H1 (cell line): ENCODE measurements around the gene KLHL21. TPM values are rescaled to one million over a fixed set of nuclear protein-coding genes. Genes with fewer than 3 reads are reported as not detected.

Experiments used
- CTCF ChIA-PET: fragments of 300-600 bp; sonication (Branson Sonifier 250); formaldehyde crosslinking; loops from one replicate; lab custom pipeline; 2021; ENCODE audit not compliant: partially characterized antibody; lab: Charles Lee
- POLR2A ChIA-PET: fragments of 300-600 bp; sonication (Branson Sonifier 250); formaldehyde crosslinking; loops from one replicate; lab custom pipeline; 2021; ENCODE audit warnings: inconsistent platforms; ENCODE audit not compliant: partially characterized antibody; lab: Charles Lee
- DNase-seq, 2 experiments: peaks; one replicate each; pipeline versions ENCODE4 v3.0.0 to v3.0.0-alpha.2; 2010 to 2022; ENCODE audit warnings: low spot score in 2 of 2, low read depth in 1 of 2, mixed read lengths in 1 of 2
- FAIRE-seq: peaks from 2 replicates; lab custom pipeline; 2011; peaks lifted over from hg19 to GRCh38; lab: Jason Lieb, UNC
- H2AFZ ChIP-seq: 2 replicates; pipeline ENCODE4 v1.8.1; 2012; ENCODE audit warnings: low read length, inconsistent platforms
- H2AK5ac ChIP-seq: 2 replicates; pipeline ENCODE4 v1.6.1; 2013; ENCODE audit warnings: low read depth, low read length
- H2BK120ac ChIP-seq: replicated peaks from 2 replicates; pipeline ENCODE3; 2013; ENCODE audit warnings: low read depth, low read length, inconsistent platforms
- H2BK12ac ChIP-seq: 2 replicates; pipeline ENCODE4 v1.6.1; 2013; ENCODE audit warnings: low read depth, low read length
- H2BK15ac ChIP-seq: 2 replicates; pipeline ENCODE4 v1.6.1; 2013; ENCODE audit warnings: low read length
- H2BK20ac ChIP-seq: 2 replicates; pipeline ENCODE4 v1.6.1; 2013; ENCODE audit warnings: low read length
- H2BK5ac ChIP-seq: 2 replicates; pipeline ENCODE4 v1.6.1; 2013; ENCODE audit warnings: low read depth, low read length
- H3K14ac ChIP-seq: 2 replicates; pipeline ENCODE4 v1.6.1; 2013; ENCODE audit warnings: inconsistent platforms; ENCODE audit not compliant: insufficient read length
- H3K18ac ChIP-seq: 2 replicates; pipeline ENCODE4 v1.6.1; 2013; ENCODE audit warnings: low read length; ENCODE audit errors: extremely low read depth
- H3K23ac ChIP-seq: 2 replicates; pipeline ENCODE4 v1.6.1; 2013; ENCODE audit warnings: inconsistent platforms; ENCODE audit not compliant: insufficient read length
- H3K23me2 ChIP-seq: 2 replicates; pipeline ENCODE4 v1.6.1; 2013; ENCODE audit warnings: low read depth, low read length
- H3K27ac ChIP-seq: 2 replicates; pipeline ENCODE4 v1.6.1; 2011; ENCODE audit warnings: low read depth, low read length, inconsistent platforms
- H3K27me3 ChIP-seq, 4 experiments: replicated peaks in 1 of 4; 1 replicate in 1 of 4; 2 replicates in 3 of 4; pipeline versions ENCODE4 v1.6.1 to v1.8.1; 2011 to 2013; ENCODE audit warnings: low read length in 3 of 4, mild to moderate bottlenecking in 3 of 4, inconsistent platforms in 2 of 4, mixed read lengths in 2 of 4, moderate library complexity in 1 of 4; ENCODE audit not compliant: control insufficient read depth in 3 of 4, insufficient read depth in 3 of 4; ENCODE audit errors: extremely low read depth in 1 of 4
- H3K36me3 ChIP-seq, 4 experiments: 2 replicates each; pipeline versions ENCODE4 v1.6.1 to v1.8.1; 2011 to 2013; ENCODE audit warnings: mild to moderate bottlenecking in 4 of 4, low read length in 3 of 4, moderate library complexity in 2 of 4, control low read depth in 1 of 4, inconsistent platforms in 1 of 4; ENCODE audit not compliant: insufficient read depth in 4 of 4, control insufficient read depth in 2 of 4
- H3K4ac ChIP-seq: replicated peaks from 2 replicates; pipeline ENCODE3; 2013; ENCODE audit warnings: low read length, low read depth, mixed read lengths, inconsistent platforms; ENCODE audit not compliant: insufficient read length
- H3K4me1 ChIP-seq, 4 experiments: replicated peaks in 1 of 4; 1 replicate in 1 of 4; 2 replicates in 3 of 4; pipeline versions ENCODE4 v1.6.1 to v1.8.1; 2011 to 2013; ENCODE audit warnings: low read length in 3 of 4, inconsistent platforms in 2 of 4, mixed read lengths in 1 of 4; ENCODE audit not compliant: insufficient read depth in 4 of 4, control insufficient read depth in 3 of 4
- H3K4me2 ChIP-seq, 2 experiments: 2 replicates each; pipeline versions ENCODE4 v1.6.1 to v1.8.1; 2011 to 2013; ENCODE audit warnings: low read depth in 2 of 2, low read length in 2 of 2, control low read depth in 1 of 2, inconsistent platforms in 1 of 2, mild to moderate bottlenecking in 1 of 2; ENCODE audit not compliant: insufficient read depth in 1 of 2
- H3K4me3 ChIP-seq, 4 experiments: fragments of 200-600, 300-600 bp in 1 of 4; sonication (generic), shearing (Covaris generic), sonication (Bioruptor Twin) in 1 of 4; 2 replicates each; pipeline versions ENCODE4 v1.5.1 to v1.8.1; 2011 to 2016; ENCODE audit warnings: low read length in 4 of 4, low read depth in 3 of 4, control low read depth in 2 of 4, inconsistent platforms in 2 of 4, mild to moderate bottlenecking in 2 of 4, mixed read lengths in 1 of 4, moderate library complexity in 1 of 4; ENCODE audit not compliant: insufficient read depth in 2 of 4; ENCODE audit errors: extremely low read depth in 1 of 4
- H3K56ac ChIP-seq: replicated peaks from 2 replicates; pipeline ENCODE3; 2013; ENCODE audit warnings: low read depth, mild to moderate bottlenecking, mixed read lengths, low read length, inconsistent platforms; ENCODE audit not compliant: insufficient read length
- H3K79me1 ChIP-seq: 2 replicates; pipeline ENCODE4 v1.6.1; 2013; ENCODE audit warnings: low read depth, low read length, control low read depth
- H3K79me2 ChIP-seq, 2 experiments: 2 replicates each; pipeline versions ENCODE4 v1.6.1 to v1.8.1; 2012 to 2013; ENCODE audit warnings: low read length in 2 of 2, mild to moderate bottlenecking in 2 of 2, inconsistent platforms in 1 of 2; ENCODE audit not compliant: insufficient read depth in 2 of 2, control insufficient read depth in 1 of 2
- H3K9ac ChIP-seq, 4 experiments: replicated peaks in 1 of 4; 1 replicate in 1 of 4; 2 replicates in 3 of 4; pipeline versions ENCODE4 v1.6.1 to v1.8.1; 2011 to 2013; ENCODE audit warnings: low read depth in 3 of 4, low read length in 3 of 4, control low read depth in 2 of 4, mild to moderate bottlenecking in 2 of 4, moderate library complexity in 2 of 4, inconsistent platforms in 1 of 4; ENCODE audit errors: extremely low read depth in 1 of 4
- H3K9me3 ChIP-seq, 2 experiments: 2 replicates each; pipeline versions ENCODE4 v1.6.1 to v1.8.1; 2012 to 2013; ENCODE audit warnings: mild to moderate bottlenecking in 2 of 2, moderate library complexity in 2 of 2, control low read depth in 1 of 2, inconsistent platforms in 1 of 2, low read depth in 1 of 2, low read length in 1 of 2, mixed read lengths in 1 of 2; ENCODE audit not compliant: insufficient read depth in 2 of 2
- H4K20me1 ChIP-seq, 2 experiments: replicated peaks in 1 of 2; 2 replicates each; pipeline versions ENCODE3 to v1.8.1; 2011 to 2013; ENCODE audit warnings: inconsistent platforms in 2 of 2, low read length in 2 of 2, mild to moderate bottlenecking in 1 of 2; ENCODE audit not compliant: insufficient read depth in 2 of 2, control insufficient read depth in 1 of 2
- H4K5ac ChIP-seq: 2 replicates; pipeline ENCODE4 v1.6.1; 2013; ENCODE audit warnings: low read length, low read depth, mixed read lengths, inconsistent platforms; ENCODE audit not compliant: insufficient read length
- H4K8ac ChIP-seq: 2 replicates; pipeline ENCODE4 v1.8.0; 2013; ENCODE audit warnings: mild to moderate bottlenecking, moderate library complexity, low read length, inconsistent platforms; ENCODE audit not compliant: insufficient read depth; ENCODE audit errors: extremely low read depth
- H4K91ac ChIP-seq: replicated peaks from 2 replicates; pipeline ENCODE3; 2013; ENCODE audit warnings: low read length, mixed read lengths, inconsistent platforms; ENCODE audit not compliant: insufficient read length
- CREB1 ChIP-seq: IDR thresholded peaks from 2 replicates; pipeline ENCODE4 v1.6.1; 2012; ENCODE audit warnings: inconsistent platforms
- EGR1 ChIP-seq: IDR thresholded peaks from 2 replicates; pipeline ENCODE4 v1.6.1; 2011; ENCODE audit warnings: low read depth, low read length, borderline replicate concordance
- HDAC2 ChIP-seq, 2 experiments: fragments of 300-600 bp in 1 of 2; sonication (generic) in 1 of 2; IDR thresholded peaks; 2 replicates each; pipeline ENCODE4 v1.6.1; 2011 to 2012; ENCODE audit warnings: low read depth in 2 of 2, low read length in 2 of 2, mild to moderate bottlenecking in 2 of 2, moderate library complexity in 2 of 2, borderline replicate concordance in 1 of 2, inconsistent platforms in 1 of 2
- JUND ChIP-seq: IDR thresholded peaks from 2 replicates; pipeline ENCODE4 v1.6.1; 2011; ENCODE audit warnings: mild to moderate bottlenecking, improper control_type of control experiment, low read length
- NANOG ChIP-seq: IDR thresholded peaks from 2 replicates; pipeline ENCODE4 v1.6.1; 2011; ENCODE audit warnings: low read length, low read depth, mild to moderate bottlenecking, inconsistent platforms; ENCODE audit not compliant: insufficient read depth, poor library complexity, severe bottlenecking
- POLR2A ChIP-seq, 2 experiments: IDR thresholded peaks; 1 replicate in 1 of 2; 2 replicates in 1 of 2; pipeline ENCODE4 v1.6.1; 2011; ENCODE audit warnings: low read depth in 2 of 2, low read length in 2 of 2, mild to moderate bottlenecking in 2 of 2; ENCODE audit errors: control extremely low read depth in 1 of 2
- SIRT6 ChIP-seq: IDR thresholded peaks from one replicate; pipeline ENCODE4 v1.7.1; 2012; ENCODE audit warnings: low read length, inconsistent platforms
- TAF7 ChIP-seq: optimal IDR thresholded peaks from 2 replicates; pipeline ENCODE3; 2011; ENCODE audit warnings: low read depth, mild to moderate bottlenecking, inconsistent platforms, low read length, moderate library complexity, borderline replicate concordance
- WGBS, 2 experiments: shearing (Covaris generic) in 1 of 2; methylation state at CpG; one replicate each; pipeline versions ENCODE4 v1.1.6 to v1.1.7; 2013 to 2015; ENCODE audit warnings: low lambda C conversion rate in 2 of 2, mixed read lengths in 2 of 2, inconsistent platforms in 1 of 2, low coverage in 1 of 2, missing lambda C conversion rate in 1 of 2; ENCODE audit not compliant: insufficient replicate concordance in 2 of 2, insufficient coverage in 1 of 2, insufficient read length in 1 of 2; ENCODE audit errors: extremely low coverage in 1 of 2, missing lambda C conversion rate in 1 of 2; 5-methylcytosine and 5-hydroxymethylcytosine counted together
- polyA plus RNA-seq, 7 experiments: library from polyadenylated mRNA; depleted of rRNA in 3 of 7; stranded (reverse) in 5 of 7; unstranded in 2 of 7; fragments of >200 nt in 5 of 7; fragments of 200-250 nt in 2 of 7; gene quantifications; 1 replicate in 5 of 7; 2 replicates in 1 of 7; 4 replicates in 1 of 7; pipeline versions ENCODE4 v1.2.1 to v1.2.3, GENCODE V29; 2011 to 2013; ENCODE audit warnings: missing spikeins in 2 of 7, mixed read lengths in 2 of 7
- total RNA-seq: library from RNA; stranded (reverse); fragmentation: NEBNext Ultra II Directional; extraction: Animal tissue kit (Norgen Biotek cat#: 25700); gene quantifications from 2 replicates; pipeline ENCODE4 v1.2.1, GENCODE V29; 2021
- TF ChIP-seq, protein P1 (sequence below): IDR thresholded peaks from 2 replicates; pipeline ENCODE4 v1.6.1; 2012; ENCODE audit warnings: low read length, inconsistent platforms

KLHL21 gene
- total and polyA plus RNA-seq, 2 of the 8 experiments (the other 6 are each of a cell fraction or from before 2014, with no cell fraction given): 11.9 to 22.3 TPM

DNA sequence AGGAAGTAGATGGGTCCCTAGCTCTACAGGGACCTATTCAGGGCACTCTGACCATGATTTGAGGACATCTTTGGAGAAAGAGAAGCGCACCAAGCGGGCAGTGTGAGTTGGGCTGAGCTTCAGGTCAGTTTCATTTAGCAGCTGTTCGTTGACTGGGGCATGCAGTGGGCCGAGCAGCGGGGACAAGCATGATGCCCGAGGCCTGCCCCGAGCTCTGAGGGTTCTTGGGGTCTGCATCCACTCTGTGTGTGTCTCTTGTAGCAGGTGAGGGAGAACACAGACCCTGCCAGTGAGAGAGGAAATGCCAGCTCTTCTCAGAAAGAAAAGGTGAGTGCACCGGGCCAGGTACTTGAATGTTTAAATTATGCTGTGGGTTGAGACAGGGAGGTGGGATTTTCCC lies 27.4 kb upstream of the KLHL21 start:
- Histone ChIP-seq H3K79me2 (peaks cover 0 to 11% of the 10 kb centered on the region in 2 experiments; a peak in 3 of 4 replicates), H3K36me3 (peaks cover 0 to 19% (median 6%) of the 10 kb centered on the region in 4 experiments; a peak in 5 of 8 replicates), H3K27me3 (no peaks in the 10 kb centered on the region), H4K5ac (no peak overlapping the region), H4K91ac (no peak overlapping the region), H3K27ac (no peak overlapping the region), H2BK120ac (no peak overlapping the region), H2BK5ac (no peak overlapping the region), H3K4me2 (no peak overlapping the region), H3K9me3 (no peaks in the 10 kb centered on the region), H2BK12ac (no peak overlapping the region), H3K56ac (no peak overlapping the region), H4K8ac (no peak overlapping the region; the same call in 1 of the 2 replicates), H3K9ac (no peak overlapping the region), H3K4me1 (no peaks in the 10 kb centered on the region), H3K23ac (no peak overlapping the region), H2AFZ (no peak overlapping the region), H4K20me1 (peaks cover 3 to 11% of the 10 kb centered on the region in 2 experiments), H3K18ac (no peak overlapping the region), H3K79me1 (peaks cover 2% of the 10 kb centered on the region; the same call in 1 of the 2 replicates), H3K4me3 (no peak overlapping the region), H3K14ac (no peak overlapping the region), H3K4ac (no peak overlapping the region), H2AK5ac (no peak overlapping the region), H2BK15ac (no peak overlapping the region), H2BK20ac (no peak overlapping the region), H3K23me2 (no peaks in the 10 kb centered on the region; the same call in 1 of the 2 replicates)
- WGBS, 2 experiments: 95% methylated on average over 8 of the region's 8 CpGs; no CpG with 5 or more reads in 1 of the 2 experiments
- ChIA-PET POLR2A (interaction anchor here (0.6 to 1.1 kb wide), 6 partner anchors 10 to 62 kb away, joined by 3 to 4 read pairs (median 3); no protein-coding TSS in a partner anchor), CTCF (interaction anchor here (0.7 to 1.1 kb wide), 3 partner anchors 11 to 106 kb away, joined by 3 to 6 read pairs (median 5); partner anchors contain the start of genes NOL9 and TAS1R1)
- no peak for DNase-seq
- FAIRE-seq: no peak
- TF ChIP-seq CREB1 (no peak), POLR2A (IDR thresholded peaks at IDR 0.05; ENCODE audit: control extremely low read depth in 1 of 2, low read depth in 2 of 2, low read length in 2 of 2) (no peak), JUND (no peak), EGR1 (no peak), HDAC2 (IDR thresholded peaks at IDR 0.05; ENCODE audit: borderline replicate concordance in 1 of 2, low read depth in 2 of 2, low read length in 2 of 2) (no peak), TAF7 (no peak), NANOG (no peak), SIRT6 (no peak)
- TF ChIP-seq, protein P1, sequence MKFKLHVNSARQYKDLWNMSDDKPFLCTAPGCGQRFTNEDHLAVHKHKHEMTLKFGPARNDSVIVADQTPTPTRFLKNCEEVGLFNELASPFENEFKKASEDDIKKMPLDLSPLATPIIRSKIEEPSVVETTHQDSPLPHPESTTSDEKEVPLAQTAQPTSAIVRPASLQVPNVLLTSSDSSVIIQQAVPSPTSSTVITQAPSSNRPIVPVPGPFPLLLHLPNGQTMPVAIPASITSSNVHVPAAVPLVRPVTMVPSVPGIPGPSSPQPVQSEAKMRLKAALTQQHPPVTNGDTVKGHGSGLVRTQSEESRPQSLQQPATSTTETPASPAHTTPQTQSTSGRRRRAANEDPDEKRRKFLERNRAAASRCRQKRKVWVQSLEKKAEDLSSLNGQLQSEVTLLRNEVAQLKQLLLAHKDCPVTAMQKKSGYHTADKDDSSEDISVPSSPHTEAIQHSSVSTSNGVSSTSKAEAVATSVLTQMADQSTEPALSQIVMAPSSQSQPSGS: no peak
